Umbilical cord (tissue), 2 donors: ENCODE measurements around the gene SNX27. TPM values are rescaled to one million over a fixed set of nuclear protein-coding genes. Genes with fewer than 3 reads are reported as not detected.

ENCODE experiments used
- DNase-seq: peaks from one replicate; pipeline ENCODE4 v3.0.0-alpha.2; 2015; ENCODE audit warnings: low spot score
- total RNA-seq: library from RNA; depleted of rRNA; stranded (reverse); fragments of >200 nt; gene quantifications from one replicate; pipeline ENCODE4 v1.2.3, GENCODE V29; 2014; ENCODE audit warnings: low replicate concordance; ENCODE audit not compliant: insufficient read depth

SNX27 gene
- 47.4 TPM for total RNA-seq

GRCh38 chr1:151611832-151612500, at the start of gene SNX27:
TSS of gene SNX27 (plus strand) at chr1:151612050. CDS start at chr1:151612202, 152 bp downstream.
- DNase-seq = peak; percentile 97

- DNase-seq = no peak
These were observed 49.2 kb upstream of the SNX27 start for GRCh38 chr1:151562661-151563060.

GRCh38 chr1:151563376-151563775, 48.5 kb upstream of the SNX27 start:
- no peak for DNase-seq

- no peak for DNase-seq
These were observed 46.2 kb upstream of the SNX27 start for GRCh38 chr1:151565502-151566189.

- DNase-seq = no peak
These were observed 43.2 kb upstream of the SNX27 start for GRCh38 chr1:151568626-151569088.

- DNase-seq = no peak
These were observed 41.0 kb upstream of the SNX27 start for GRCh38 chr1:151570819-151571218.

- DNase-seq = peak; percentile 61
These were observed 37.0 kb upstream of the SNX27 start for GRCh38 chr1:151574575-151575529.

- no peak for DNase-seq
These were observed 34.7 kb upstream of the SNX27 start for GRCh38 chr1:151577173-151577572.

GRCh38 chr1:151578941-151579340, 32.9 kb upstream of the SNX27 start:
- DNase-seq = no peak

GRCh38 chr1:151579436-151580225, 32.2 kb upstream of the SNX27 start:
- no peak for DNase-seq

GRCh38 chr1:151581451-151581850, 30.4 kb upstream of the SNX27 start:
- no peak for DNase-seq

- DNase-seq = no peak
These were observed 29.9 kb upstream of the SNX27 start for GRCh38 chr1:151581921-151582320.

GRCh38 chr1:151583796-151584195, 28.1 kb upstream of the SNX27 start:
- DNase-seq = no peak

GRCh38 chr1:151584278-151584677, 27.6 kb upstream of the SNX27 start:
- DNase-seq = no peak

- DNase-seq = peak; percentile 70
These were observed 27.1 kb upstream of the SNX27 start for GRCh38 chr1:151584780-151585179.

GRCh38 chr1:151585622-151586021, 26.2 kb upstream of the SNX27 start:
- peak; percentile 81 for DNase-seq

- DNase-seq = no peak
These were observed 20.9 kb upstream of the SNX27 start for GRCh38 chr1:151590961-151591360.

GRCh38 chr1:151593730-151594129, 18.1 kb upstream of the SNX27 start:
- no peak for DNase-seq

- peak; percentile 64 for DNase-seq
These were observed 17.7 kb upstream of the SNX27 start for GRCh38 chr1:151594143-151594625.

GRCh38 chr1:151596166-151596953, 15.5 kb upstream of the SNX27 start:
- no peak for DNase-seq
